ENCODE data around the gene TLL2. TPM values are rescaled to one million over a fixed set of nuclear protein-coding genes. Genes with fewer than 3 reads are reported as not detected.

The TLL2 gene
- polyA plus RNA-seq, 3 donors, result 0.09 to 0.32 TPM; not detected in 1

DNA sequence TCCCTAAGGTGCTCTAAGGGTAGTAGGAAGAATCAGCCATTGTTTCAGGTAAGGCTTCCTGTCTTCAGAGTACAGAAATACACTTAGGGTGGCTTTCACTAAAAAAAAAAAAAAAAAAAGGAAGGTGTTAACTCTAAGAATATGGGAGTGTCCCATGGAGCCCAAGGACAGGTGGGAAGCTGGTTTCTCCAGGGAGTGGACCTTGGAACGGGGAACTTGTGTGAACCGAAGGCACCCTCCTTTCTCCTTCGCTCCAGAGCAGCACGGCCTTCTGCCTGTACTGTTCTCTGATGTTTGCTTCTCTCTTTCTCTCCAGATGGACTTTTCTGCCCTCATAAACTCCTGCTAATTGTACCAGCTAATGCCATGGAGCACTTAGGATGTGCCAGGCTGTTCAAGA is 161.1 kb downstream of the TLL2 start:
- 43 to 70% (median 65%) methylated on average over 4 of the region's 4 CpGs for WGBS, 3 donors
- no peak overlapping the region for H3K27ac ChIP-seq (ENCODE audit: low read depth, low read length)

DNA sequence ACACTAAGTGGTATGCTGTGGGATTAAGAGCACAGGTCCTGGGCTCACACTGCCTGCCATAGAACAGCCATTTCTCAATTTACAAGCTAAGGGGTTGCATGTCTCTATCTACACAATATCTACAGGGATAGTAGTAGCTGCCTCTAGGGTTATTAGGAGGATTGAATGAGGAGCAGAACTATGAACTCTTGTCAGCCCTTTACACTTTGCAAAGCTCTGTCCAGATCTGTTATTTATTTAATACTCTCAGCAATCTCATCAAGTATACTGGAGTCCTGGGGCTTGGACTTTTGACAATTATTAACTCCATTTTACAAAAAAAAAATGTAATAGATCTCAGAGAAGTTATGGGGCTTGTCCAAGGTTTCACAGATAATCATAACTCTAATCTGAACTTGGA is 161.7 kb downstream of the TLL2 start:
- H3K27ac ChIP-seq (ENCODE audit: low read depth, low read length), result no peak overlapping the region

- H3K27ac ChIP-seq (ENCODE audit: low read depth, low read length), result no peak overlapping the region
- 81 to 92% (median 89%) methylated on average over 1 of the region's 1 CpG for WGBS, 3 donors
These were observed 167.4 kb downstream of the TLL2 start for GRCh38 chr10:96346295-96346694.

- no peak overlapping the region for H3K27ac ChIP-seq (ENCODE audit: low read depth, low read length)
- WGBS, 3 donors, result 13 to 61% (median 21%) methylated on average over 2 of the region's 2 CpGs
These were observed 168.5 kb downstream of the TLL2 start for GRCh38 chr10:96345222-96345621.

GRCh38 chr10:96344178-96344577 is 169.5 kb downstream of the TLL2 start:
- 96 to 98% (median 97%) methylated on average over 4 of the region's 4 CpGs for WGBS, 3 donors
- H3K27ac ChIP-seq (ENCODE audit: low read depth, low read length), result no peak overlapping the region

- WGBS, 3 donors, result 74 to 75% (median 74%) methylated on average over 4 of the region's 4 CpGs
- no peak overlapping the region for H3K27ac ChIP-seq (ENCODE audit: low read depth, low read length)
These were observed 171.3 kb downstream of the TLL2 start for GRCh38 chr10:96342402-96342801.

DNA sequence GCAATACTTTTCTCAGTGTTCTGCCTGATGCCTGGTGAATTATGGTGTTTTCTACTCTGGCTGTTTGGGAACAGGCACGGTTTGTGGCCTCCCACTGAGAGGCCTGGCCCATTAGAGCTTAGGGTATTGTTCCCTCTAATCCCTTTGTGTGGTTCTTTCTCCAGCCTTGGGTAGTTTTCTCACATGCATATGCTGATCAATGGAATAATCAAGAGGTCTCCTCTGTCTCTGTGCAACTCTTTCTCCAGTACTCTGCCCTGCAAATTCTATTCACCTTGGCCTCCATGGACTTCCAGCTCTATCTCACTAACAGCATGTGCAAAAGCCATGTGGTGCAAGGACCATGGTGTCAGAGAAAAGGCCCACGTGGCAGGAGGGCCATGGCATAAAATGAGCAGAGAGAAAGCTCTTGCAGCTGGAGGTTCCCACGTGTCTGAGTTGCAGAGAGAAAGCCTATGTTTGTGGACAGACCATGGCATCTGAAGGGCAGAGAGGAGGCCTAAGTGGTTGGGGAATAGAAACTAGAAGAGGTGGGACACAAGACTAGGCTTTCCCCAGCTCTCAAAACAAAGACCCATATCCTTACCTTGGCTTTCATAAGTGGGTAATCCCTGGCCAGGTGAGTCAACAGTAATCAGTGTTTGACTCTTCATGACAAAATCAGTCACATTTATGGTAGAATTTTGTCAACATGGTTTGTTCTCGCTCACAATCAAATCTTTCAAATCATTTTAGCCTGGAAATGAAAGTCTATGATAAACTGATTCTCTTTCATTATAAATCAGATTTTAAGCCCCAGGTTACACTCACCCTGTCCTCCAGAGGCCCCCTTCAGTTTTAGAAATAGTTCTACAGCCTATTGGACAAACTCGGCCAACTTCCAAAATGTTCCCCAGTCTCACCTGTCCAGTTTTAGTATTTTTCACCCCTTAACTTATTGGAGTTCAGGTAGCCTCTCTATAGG is 172.2 kb downstream of the TLL2 start:
- H3K27ac ChIP-seq (ENCODE audit: low read depth, low read length), result no peak overlapping the region

GRCh38 chr10:96339956-96340904 is 173.5 kb downstream of the TLL2 start:
- WGBS, 3 donors, result 16 to 42% (median 37%) methylated on average over 7 of the region's 7 CpGs
- H3K27ac ChIP-seq (ENCODE audit: low read depth, low read length), result no peak overlapping the region

More for the DNA sequence above, 172.2 kb downstream of the TLL2 start:
- WGBS, 3 donors, result 68 to 76% (median 74%) methylated on average over 5 of the region's 5 CpGs

GRCh38 chr10:96339383-96339782 is 174.3 kb downstream of the TLL2 start:
- 91 to 98% (median 95%) methylated on average over 4 of the region's 4 CpGs for WGBS, 3 donors

DNA sequence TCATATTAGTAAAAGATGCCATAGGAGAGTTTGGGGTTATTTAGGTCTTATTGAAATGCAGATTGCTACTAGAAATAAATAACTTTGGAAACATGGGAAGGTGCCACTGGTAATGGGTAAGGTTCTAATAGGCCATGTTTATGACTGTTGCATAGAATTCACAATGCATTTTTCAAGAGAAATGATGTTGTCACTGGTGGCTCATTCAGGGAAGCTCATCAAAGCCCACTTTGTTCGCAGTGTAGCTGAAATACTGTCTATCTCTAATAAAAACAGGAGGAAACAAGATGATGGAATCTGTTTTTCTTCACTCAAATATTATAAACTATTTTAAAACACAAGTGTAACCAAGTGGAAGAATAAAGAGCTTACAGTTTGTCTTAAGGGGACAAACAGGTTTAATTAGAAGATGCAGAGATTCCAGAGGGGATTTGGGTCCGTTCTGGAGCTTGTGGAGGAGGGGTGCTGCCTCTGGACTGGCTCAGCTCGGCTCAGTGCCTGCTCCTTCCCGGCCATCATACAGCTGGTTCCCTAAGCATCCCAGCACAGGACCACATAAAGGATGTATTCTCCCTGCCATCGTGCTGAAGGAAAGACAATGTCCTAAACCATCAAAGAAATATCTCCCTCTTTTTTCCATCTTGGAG is 175.3 kb downstream of the TLL2 start:
- no peak overlapping the region for H3K27ac ChIP-seq (ENCODE audit: low read depth, low read length)

More at GRCh38 chr10:96339383-96339782, 174.3 kb downstream of the TLL2 start:
- H3K27ac ChIP-seq (ENCODE audit: low read depth, low read length), result no peak overlapping the region

DNA sequence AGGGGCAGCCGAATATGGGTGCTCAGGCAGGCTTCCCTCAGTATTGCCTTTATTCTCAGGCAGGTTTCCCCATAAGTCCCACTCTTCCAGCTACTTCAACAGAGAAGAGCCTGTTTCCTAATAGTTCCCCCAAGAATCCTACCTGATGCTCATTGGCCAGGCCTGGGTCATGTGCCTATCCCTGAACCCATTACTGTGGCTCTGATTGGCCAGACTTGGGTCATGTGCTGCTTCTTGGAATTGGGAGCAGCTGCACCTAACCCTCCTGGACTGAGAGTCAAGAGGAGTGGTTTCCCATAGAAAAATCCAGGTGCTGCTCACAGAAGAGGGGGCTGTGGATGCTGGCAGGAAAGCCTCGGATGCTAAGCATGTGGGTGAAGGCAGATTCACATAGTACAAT is 176.6 kb downstream of the TLL2 start:
- no peak overlapping the region for H3K27ac ChIP-seq (ENCODE audit: low read depth, low read length)
- 85 to 96% (median 91%) methylated on average over 2 of the region's 2 CpGs for WGBS, 3 donors

More for the DNA sequence above, 175.3 kb downstream of the TLL2 start:
- WGBS, 3 donors, result 43 to 63% (median 51%) methylated on average over 5 of the region's 5 CpGs

DNA sequence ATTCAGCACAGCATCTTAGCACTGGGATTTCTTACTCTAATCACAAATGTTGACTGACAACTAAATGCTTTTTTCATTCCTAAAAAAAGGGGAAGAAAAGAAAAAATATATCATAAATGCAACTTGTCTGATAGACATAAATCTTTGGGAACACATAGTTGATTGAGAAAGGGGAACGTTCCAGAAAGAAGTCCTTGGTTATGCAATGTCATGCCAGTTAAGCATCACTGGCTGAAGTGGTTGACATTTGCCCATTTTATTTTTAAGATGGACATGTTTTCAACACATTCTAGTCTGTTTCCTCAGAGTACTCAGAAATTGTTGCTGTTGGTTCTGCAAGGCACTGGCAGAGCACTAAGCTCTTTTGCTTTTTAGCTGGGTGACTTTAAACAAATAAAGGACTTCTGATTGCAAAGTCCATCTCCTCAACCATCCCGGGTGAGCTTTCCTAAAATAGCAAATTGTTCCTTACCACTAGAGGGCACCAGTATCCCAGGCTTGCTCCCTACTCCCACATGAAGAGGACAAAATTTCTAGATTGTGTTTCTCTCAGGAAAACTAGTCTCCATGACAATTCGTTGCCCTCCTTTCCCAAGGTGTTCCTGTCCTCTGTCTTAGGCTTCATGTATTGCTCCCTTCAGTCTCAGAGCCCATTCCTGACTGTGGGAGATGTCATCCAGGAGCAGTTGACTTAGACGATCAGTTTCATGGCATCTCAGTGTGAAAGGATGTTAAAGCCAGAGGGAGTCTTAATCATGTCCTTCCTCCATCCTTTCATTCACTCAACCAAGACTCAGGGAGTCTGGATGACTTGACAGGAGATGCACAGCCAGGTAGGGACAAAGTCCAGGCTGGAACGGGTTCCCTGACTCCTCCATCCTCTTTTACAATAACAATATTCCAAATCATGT is 178.9 kb downstream of the TLL2 start:
- no peak overlapping the region for H3K27ac ChIP-seq (ENCODE audit: low read depth, low read length)
- 30 to 39% (median 37%) methylated on average over 5 of the region's 5 CpGs for WGBS, 3 donors

- 42 to 79% (median 57%) methylated on average over 1 of the region's 1 CpG for WGBS, 3 donors
- no peak overlapping the region for H3K27ac ChIP-seq (ENCODE audit: low read depth, low read length)
These were observed 180.6 kb downstream of the TLL2 start for GRCh38 chr10:96333101-96333500.

GRCh38 chr10:96327462-96327861 is 186.3 kb downstream of the TLL2 start:
- WGBS, 3 donors, result 74 to 82% (median 79%) methylated on average over 7 of the region's 7 CpGs
- H3K27ac ChIP-seq (ENCODE audit: low read depth, low read length), result no peak overlapping the region

DNA sequence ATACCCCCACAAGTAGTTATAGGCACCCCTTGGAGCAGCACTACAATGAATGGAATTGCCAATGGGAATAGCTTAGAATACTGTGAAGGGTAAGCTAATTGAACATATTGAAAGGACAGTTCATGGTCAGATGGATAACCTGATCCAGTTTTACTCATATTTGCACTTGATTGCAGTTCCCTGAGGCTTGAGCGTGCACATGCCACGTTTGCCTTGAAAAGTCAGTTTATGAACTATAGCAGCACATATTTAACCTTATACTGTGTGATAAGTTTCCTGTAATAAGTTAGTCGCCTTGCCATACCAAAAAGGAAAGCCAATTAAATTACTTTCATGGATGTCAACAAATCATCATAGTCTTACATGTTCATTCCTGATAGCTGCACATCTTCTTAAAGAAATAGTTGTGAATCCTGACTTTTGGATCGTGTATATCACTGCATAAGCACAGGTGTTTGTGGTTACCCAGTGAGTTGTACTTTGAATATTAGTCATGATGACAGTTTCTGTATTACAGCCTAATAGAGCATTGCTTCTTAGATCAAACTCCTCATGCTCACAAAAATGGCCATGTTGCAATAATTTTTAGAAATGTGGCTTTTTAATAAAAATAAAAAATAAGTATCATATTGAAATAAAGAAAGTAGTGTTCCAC is 187.9 kb downstream of the TLL2 start:
- WGBS, 3 donors, result 69 to 81% (median 78%) methylated on average over 4 of the region's 4 CpGs

DNA sequence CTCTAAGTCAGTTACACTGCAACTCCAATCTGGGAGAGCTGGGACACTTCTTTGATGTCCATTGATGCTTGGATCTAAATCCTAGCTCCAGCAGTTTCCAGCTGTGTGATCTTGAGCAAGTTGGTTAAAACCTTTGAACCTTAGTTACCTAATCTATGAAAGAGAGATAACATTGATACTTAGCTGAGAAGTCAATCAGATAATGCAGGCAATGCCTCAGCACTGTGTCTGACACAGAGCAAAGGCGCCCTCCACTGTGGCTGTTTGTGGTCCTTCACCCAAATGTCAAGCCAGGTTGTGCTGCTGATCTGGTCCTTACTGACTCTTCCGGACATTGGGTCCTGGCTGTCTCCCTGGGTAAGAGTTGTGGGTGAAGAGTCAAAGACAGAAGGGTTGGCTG is 189.3 kb downstream of the TLL2 start:
- H3K27ac ChIP-seq (ENCODE audit: low read depth, low read length), result no peak overlapping the region
- 66 to 87% (median 86%) methylated on average over 2 of the region's 2 CpGs for WGBS, 3 donors

More for the DNA sequence above, 187.9 kb downstream of the TLL2 start:
- no peak overlapping the region for H3K27ac ChIP-seq (ENCODE audit: low read depth, low read length)

DNA sequence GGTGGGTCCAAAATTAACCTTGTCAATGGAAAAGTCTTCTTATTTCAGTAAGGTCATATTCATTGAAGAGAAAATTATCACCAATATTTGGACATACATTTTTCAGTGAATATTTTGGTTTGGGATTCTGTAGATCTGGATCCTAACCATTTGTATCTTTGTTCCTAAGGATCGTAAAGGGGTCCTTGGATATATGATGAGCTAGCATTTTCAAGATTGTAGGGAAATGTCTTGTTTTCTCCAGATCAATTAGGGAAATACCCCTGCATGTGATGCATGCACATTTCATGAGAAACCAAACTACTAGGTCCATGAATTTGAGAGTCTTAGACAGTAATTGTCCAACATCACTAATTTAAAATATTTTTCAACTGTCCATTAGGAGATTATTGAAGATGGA is 191.5 kb downstream of the TLL2 start:
- 83 to 97% (median 84%) methylated on average over 1 of the region's 1 CpG for WGBS, 3 donors
- no peak overlapping the region for H3K27ac ChIP-seq (ENCODE audit: low read depth, low read length)
